Keratinocyte (primary cell): ENCODE measurements around the gene INPP5A. TPM values are rescaled to one million over a fixed set of nuclear protein-coding genes. Genes with fewer than 3 reads are reported as not detected.

Source experiments
- DNase-seq: peaks from one replicate; pipeline ENCODE4 v3.0.0-alpha.2; 2011; ENCODE audit warnings: low read depth, missing footprints, low spot score
- FAIRE-seq: peaks from 2 replicates; lab custom pipeline; 2011; peaks lifted over from hg19 to GRCh38; lab: Jason Lieb, UNC
- H2AFZ ChIP-seq: 2 replicates; pipeline ENCODE4 v1.6.0; 2012; ENCODE audit warnings: low read length, control low read depth, inconsistent platforms; ENCODE audit not compliant: control insufficient read depth
- H3K27ac ChIP-seq: 2 replicates; pipeline ENCODE4 v1.5.1; 2011; ENCODE audit warnings: low read length; ENCODE audit not compliant: control insufficient read depth, insufficient read depth
- H3K27me3 ChIP-seq: 3 replicates; pipeline ENCODE4 v1.6.0; 2011; ENCODE audit warnings: low read length; ENCODE audit not compliant: control insufficient read depth, insufficient read depth; ENCODE audit errors: extremely low read depth
- H3K36me3 ChIP-seq, 2 experiments: 2 replicates in 1 of 2; 3 replicates in 1 of 2; pipeline ENCODE4 v1.5.1; 2011; ENCODE audit warnings: low read length in 2 of 2, mild to moderate bottlenecking in 1 of 2; ENCODE audit not compliant: control insufficient read depth in 2 of 2, insufficient read depth in 2 of 2; ENCODE audit errors: extremely low read depth in 1 of 2
- H3K4me1 ChIP-seq: 3 replicates; pipeline ENCODE4 v1.5.1; 2011; ENCODE audit warnings: low read length; ENCODE audit not compliant: control insufficient read depth, insufficient read depth; ENCODE audit errors: extremely low read depth
- H3K4me2 ChIP-seq: 3 replicates; pipeline ENCODE4 v1.6.0; 2011; ENCODE audit warnings: low read depth, low read length; ENCODE audit not compliant: control insufficient read depth, insufficient read depth; ENCODE audit errors: extremely low read depth
- H3K4me3 ChIP-seq, 3 experiments: fragments of 200-600 bp in 1 of 3; sonication (generic) in 1 of 3; 2 replicates in 2 of 3; 3 replicates in 1 of 3; pipeline ENCODE4 v1.5.1; 2011 to 2016; ENCODE audit warnings: low read length in 3 of 3, mild to moderate bottlenecking in 3 of 3, control low read depth in 2 of 3, inconsistent platforms in 1 of 3, low read depth in 1 of 3, mixed read lengths in 1 of 3, mixed run types in 1 of 3, moderate library complexity in 1 of 3; ENCODE audit not compliant: control insufficient read depth in 2 of 3, insufficient read depth in 2 of 3; ENCODE audit errors: extremely low read depth in 1 of 3
- H3K79me2 ChIP-seq: 2 replicates; pipeline ENCODE4 v1.6.0; 2012; ENCODE audit warnings: low read length; ENCODE audit not compliant: control insufficient read depth, insufficient read depth
- H3K9ac ChIP-seq: 3 replicates; pipeline ENCODE4 v1.6.0; 2011; ENCODE audit warnings: low read length; ENCODE audit not compliant: control insufficient read depth, insufficient read depth; ENCODE audit errors: extremely low read depth
- H3K9me1 ChIP-seq: 3 replicates; pipeline ENCODE4 v1.6.0; 2011; ENCODE audit warnings: low read length; ENCODE audit not compliant: control insufficient read depth, insufficient read depth; ENCODE audit errors: extremely low read depth
- H3K9me3 ChIP-seq: 2 replicates; pipeline ENCODE4 v1.5.1; 2012; ENCODE audit warnings: low read depth, low read length; ENCODE audit not compliant: control insufficient read depth
- H4K20me1 ChIP-seq: 3 replicates; pipeline ENCODE4 v1.6.0; 2011; ENCODE audit warnings: low read length; ENCODE audit not compliant: control insufficient read depth, insufficient read depth; ENCODE audit errors: extremely low read depth
- CTCF ChIP-seq, 3 experiments: IDR thresholded peaks in 1 of 3; conservative IDR thresholded peaks in 1 of 3; optimal IDR thresholded peaks in 1 of 3; 2 replicates in 2 of 3; 3 replicates in 1 of 3; pipeline versions ENCODE3 to v1.5.1; 2011; ENCODE audit warnings: low read length in 3 of 3, mild to moderate bottlenecking in 3 of 3, moderate library complexity in 2 of 3, control low read depth in 1 of 3, inconsistent platforms in 1 of 3; ENCODE audit not compliant: insufficient read depth in 2 of 3; ENCODE audit errors: extremely low read depth in 1 of 3
- EZH2 ChIP-seq: IDR thresholded peaks from one replicate; pipeline ENCODE4 v1.6.1; 2012; ENCODE audit warnings: inconsistent platforms, mild to moderate bottlenecking, low read length, moderate library complexity
- dilution Hi-C: fragments of 300-500 bp; cut with MboI; formaldehyde crosslinking; loops from one replicate; pipeline ENCODE4 v1.7.0; 2020; ENCODE audit warnings: low sequenced_read_pairs; ENCODE audit not compliant: extremely low pct_ligation_motif_present
- polyA plus RNA-seq, 5 experiments: library from polyadenylated mRNA; depleted of rRNA in 3 of 5; stranded (reverse) in 3 of 5; stranded (forward) in 1 of 5; unstranded in 1 of 5; fragments of >200 nt; gene quantifications; 1 replicate in 1 of 5; 2 replicates in 3 of 5; 3 replicates in 1 of 5; pipeline versions ENCODE4 v1.2.1 to v1.2.3, GENCODE V29; 2011 to 2012; ENCODE audit warnings: missing spikeins in 2 of 5, low read depth in 1 of 5, low replicate concordance in 1 of 5

INPP5A gene
- polyA plus RNA-seq, 1 donor (not counting 4 experiments of a cell fraction or from before 2014, with no cell fraction given), result 11.2 TPM

- no peak overlapping the region for H3K27ac ChIP-seq
- dilution Hi-C loops, result no loop called here
- FAIRE-seq (no peak), DNase-seq (no peak)
- no peaks in the 10 kb centered on the region for H3K9me3 ChIP-seq
- H3K4me3 ChIP-seq, result no peak overlapping the region
- H3K27me3 ChIP-seq, result no peaks in the 10 kb centered on the region
- H2AFZ ChIP-seq, result no peak overlapping the region
- TF ChIP-seq CTCF (optimal IDR thresholded peaks at IDR 0.05 in 1 of 3, IDR thresholded peaks at IDR 0.05 in 1 of 3, conservative IDR thresholded peaks at IDR 0.05 in 1 of 3; ENCODE audit: extremely low read depth in 1 of 3, insufficient read depth in 2 of 3, low read length in 3 of 3) (no peak), EZH2 (no peak)
- H3K79me2 ChIP-seq, result no peaks in the 10 kb centered on the region
- no peaks in the 10 kb centered on the region for H3K36me3 ChIP-seq
- H3K9ac ChIP-seq, result no peak overlapping the region
- no peak overlapping the region for H3K4me2 ChIP-seq
- no peaks in the 10 kb centered on the region for H4K20me1 ChIP-seq
- H3K9me1 ChIP-seq, result no peaks in the 10 kb centered on the region
- no peaks in the 10 kb centered on the region for H3K4me1 ChIP-seq
These were observed 77.1 kb downstream of the INPP5A start for GRCh38 chr10:132614431-132615340.

GRCh38 chr10:132615341-132616169 lies 78.0 kb downstream of the INPP5A start:
- no peak for DNase-seq
- H3K27ac ChIP-seq, result no peak overlapping the region
- no peak overlapping the region for H3K4me2 ChIP-seq
- H3K9ac ChIP-seq, result no peak overlapping the region
- H3K4me1 ChIP-seq, result no peaks in the 10 kb centered on the region
- H4K20me1 ChIP-seq, result no peaks in the 10 kb centered on the region
- no peaks in the 10 kb centered on the region for H3K79me2 ChIP-seq
- no peaks in the 10 kb centered on the region for H3K27me3 ChIP-seq
- H3K36me3 ChIP-seq, result no peaks in the 10 kb centered on the region
- no peak overlapping the region for H2AFZ ChIP-seq
- no peak overlapping the region for H3K4me3 ChIP-seq
- H3K9me3 ChIP-seq, result peaks cover 3% of the 10 kb centered on the region
- no peak for FAIRE-seq
- H3K9me1 ChIP-seq, result no peaks in the 10 kb centered on the region
- dilution Hi-C loops, result no loop called here
- TF ChIP-seq CTCF (optimal IDR thresholded peaks at IDR 0.05 in 1 of 3, IDR thresholded peaks at IDR 0.05 in 1 of 3, conservative IDR thresholded peaks at IDR 0.05 in 1 of 3; ENCODE audit: extremely low read depth in 1 of 3, insufficient read depth in 2 of 3, low read length in 3 of 3), result no peak
- TF ChIP-seq EZH2, result no peak
